SK-N-SH (cell line): ENCODE measurements around the gene PRPF4. TPM values are rescaled to one million over a fixed set of nuclear protein-coding genes. Genes with fewer than 3 reads are reported as not detected.

Source experiments
- CTCF ChIA-PET: fragments of 300-600, 350-600 bp; formaldehyde crosslinking; extraction: SDS; loops from one replicate; lab custom pipeline; 2021; lab: Yijun Ruan, JAX
- POLR2A ChIA-PET: fragments of 350-600 bp; sonication (Branson Sonifier 250); formaldehyde crosslinking; extraction: SDS; loops from one replicate; lab custom pipeline; 2020; ENCODE audit warnings: antibody characterized with exemption, inconsistent platforms; lab: Yijun Ruan, JAX
- DNase-seq: peaks from one replicate; pipeline ENCODE4 v3.0.0; 2012
- H2AFZ ChIP-seq: fragments of 200-600 bp; sonication (generic); 2 replicates; pipeline ENCODE4 v1.8.1; 2016; ENCODE audit warnings: antibody characterized with exemption, mild to moderate bottlenecking, low read depth
- H3F3A ChIP-seq: fragments of 200-600 bp; sonication (generic); replicated peaks from 2 replicates; pipeline ENCODE3; 2016; ENCODE audit warnings: antibody characterized with exemption, mild to moderate bottlenecking; ENCODE audit not compliant: insufficient read depth
- H3K27ac ChIP-seq, 2 experiments: fragments of 200-500 bp in 1 of 2; fragments of 200-600 bp in 1 of 2; sonication (Bioruptor generic) in 1 of 2; sonication (generic), shearing (Covaris generic) in 1 of 2; 2 replicates each; pipeline versions ENCODE4 v1.5.1 to v1.6.1; 2014 to 2016; ENCODE audit warnings: low read depth in 2 of 2, inconsistent platforms in 1 of 2, low read length in 1 of 2, mild to moderate bottlenecking in 1 of 2, mixed read lengths in 1 of 2
- H3K27me3 ChIP-seq: fragments of 200-600 bp; sonication (generic), shearing (Covaris generic); 2 replicates; pipeline ENCODE4 v1.6.1; 2016; ENCODE audit warnings: mixed run types; ENCODE audit not compliant: insufficient read depth
- H3K36me3 ChIP-seq, 2 experiments: fragments of 200-500 bp in 1 of 2; fragments of 200-600 bp in 1 of 2; sonication (Bioruptor generic) in 1 of 2; sonication (generic) in 1 of 2; replicated peaks in 1 of 2; 2 replicates each; pipeline versions ENCODE3 to v1.5.1; 2014 to 2016; ENCODE audit warnings: low read length in 1 of 2, mild to moderate bottlenecking in 1 of 2; ENCODE audit not compliant: insufficient read depth in 2 of 2, control insufficient read depth in 1 of 2
- H3K4me1 ChIP-seq, 2 experiments: fragments of 200-500 bp in 1 of 2; fragments of 200-600 bp in 1 of 2; sonication (Bioruptor generic) in 1 of 2; sonication (generic), shearing (Covaris generic) in 1 of 2; 2 replicates each; pipeline versions ENCODE4 v1.5.1 to v1.6.1; 2014 to 2016; ENCODE audit warnings: low read depth in 1 of 2, low read length in 1 of 2, mixed run types in 1 of 2; ENCODE audit not compliant: insufficient read depth in 2 of 2, control insufficient read depth in 1 of 2
- H3K4me2 ChIP-seq: fragments of 200-600 bp; sonication (generic), shearing (Covaris generic); 2 replicates; pipeline ENCODE4 v1.6.1; 2017; ENCODE audit warnings: mixed run types
- H3K4me3 ChIP-seq, 2 experiments: fragments of 200-500 bp in 1 of 2; fragments of 200-600 bp in 1 of 2; sonication (Bioruptor generic) in 1 of 2; sonication (generic), shearing (Covaris generic) in 1 of 2; 2 replicates each; pipeline versions ENCODE4 v1.5.1 to v1.8.1; 2014 to 2016; ENCODE audit warnings: low read depth in 2 of 2, inconsistent platforms in 1 of 2, low read length in 1 of 2, mild to moderate bottlenecking in 1 of 2, mixed read lengths in 1 of 2, moderate library complexity in 1 of 2
- H3K79me2 ChIP-seq: fragments of 200-600 bp; sonication (generic); 2 replicates; pipeline ENCODE4 v1.8.1; 2017; ENCODE audit warnings: mild to moderate bottlenecking; ENCODE audit not compliant: insufficient read depth
- H3K9ac ChIP-seq: fragments of 200-600 bp; sonication (generic); 2 replicates; pipeline ENCODE4 v1.6.1; 2017; ENCODE audit warnings: mixed run types
- H3K9me2 ChIP-seq: fragments of 200-600 bp; sonication (generic); 2 replicates; pipeline ENCODE4 v1.6.1; 2017; ENCODE audit warnings: mixed run types
- H3K9me3 ChIP-seq: fragments of 200-600 bp; sonication (generic); 2 replicates; pipeline ENCODE4 v1.6.1; 2017; ENCODE audit warnings: mixed run types, mild to moderate bottlenecking, moderate library complexity
- H4K20me1 ChIP-seq: fragments of 200-600 bp; sonication (generic); 2 replicates; pipeline ENCODE4 v1.6.1; 2017; ENCODE audit warnings: mild to moderate bottlenecking, mixed run types; ENCODE audit not compliant: insufficient read depth
- ELF1 ChIP-seq: IDR thresholded peaks from 2 replicates; pipeline ENCODE4 v1.4.0; 2012
- EP300 ChIP-seq, 2 experiments: IDR thresholded peaks; 2 replicates each; pipeline versions ENCODE4 v1.4.0 to v1.6.1; 2012; ENCODE audit warnings: borderline replicate concordance in 1 of 2, low read depth in 1 of 2, low read length in 1 of 2
- RAD21 ChIP-seq: IDR thresholded peaks from 2 replicates; pipeline ENCODE4 v1.6.1; 2012; ENCODE audit warnings: mild to moderate bottlenecking, low read length
- RCOR1 ChIP-seq: fragments of 150-350 bp; IDR thresholded peaks from 2 replicates; pipeline ENCODE4 v1.6.1; 2017; ENCODE audit warnings: antibody characterized with exemption, low read length
- RFX5 ChIP-seq: IDR thresholded peaks from 2 replicates; pipeline ENCODE4 v1.6.1; 2012; ENCODE audit warnings: mild to moderate bottlenecking, improper control_type of control experiment, low read length
- WGBS: methylation state at CpG from one replicate; pipeline ENCODE4 v1.1.6; 2017; ENCODE audit warnings: low lambda C conversion rate; 5-methylcytosine and 5-hydroxymethylcytosine counted together
- polyA plus RNA-seq, 3 experiments: library from polyadenylated mRNA; depleted of rRNA; stranded (reverse); fragments of >200 nt; gene quantifications; 2 replicates each; pipeline ENCODE4 v1.2.3, GENCODE V29; 2012
- TF ChIP-seq, protein P1 (sequence below): IDR thresholded peaks from 2 replicates; pipeline ENCODE4 v1.4.0; 2012; ENCODE audit warnings: low read depth, borderline replicate concordance
- TF ChIP-seq, protein P2 (sequence below): IDR thresholded peaks from 2 replicates; pipeline ENCODE4 v1.4.0; 2012; ENCODE audit warnings: low read depth, borderline replicate concordance
- TF ChIP-seq, protein P3 (sequence below): IDR thresholded peaks from 2 replicates; pipeline ENCODE4 v1.6.1; 2012; ENCODE audit warnings: mild to moderate bottlenecking, low read depth, low read length, moderate library complexity
- TF ChIP-seq, protein P4 (sequence below): fragments of 150-350 bp; IDR thresholded peaks from 2 replicates; pipeline ENCODE4 v1.6.1; 2016; ENCODE audit warnings: mild to moderate bottlenecking, low read depth, low read length

The PRPF4 gene
- polyA plus RNA-seq, 1 of the 3 experiments (the other 2 are of a cell fraction), result 23.2 TPM

DNA sequence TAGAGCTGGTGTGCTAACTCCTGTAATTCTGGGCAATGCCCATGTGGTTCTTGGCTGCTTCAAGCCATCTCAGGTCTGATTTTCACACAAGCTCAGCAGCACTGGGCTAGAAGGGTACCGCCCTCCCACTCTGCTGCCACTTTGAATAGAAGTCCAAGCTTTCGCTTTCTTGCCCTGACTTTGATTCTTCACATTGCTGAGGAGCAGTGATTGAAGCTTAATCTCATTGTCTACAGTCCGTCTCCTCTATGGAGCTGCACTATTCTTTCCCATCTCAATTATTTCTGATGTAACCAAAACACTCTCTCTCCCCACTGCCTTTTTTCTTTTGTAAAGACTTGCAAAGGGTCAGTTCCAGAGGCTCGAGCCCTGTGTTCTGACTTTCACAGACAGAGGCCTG is 40.6 kb downstream of the PRPF4 start:
- Histone ChIP-seq H3K36me3 (peaks cover 0 to 3% of the 10 kb centered on the region in 2 experiments), H4K20me1 (no peaks in the 10 kb centered on the region), H3F3A (no peaks in the 10 kb centered on the region), H3K27ac (no peak overlapping the region), H3K9ac (no peak overlapping the region), H3K4me2 (no peak overlapping the region), H3K9me2 (no peaks in the 10 kb centered on the region), H2AFZ (no peak overlapping the region), H3K4me1 (peaks cover 0 to 7% of the 10 kb centered on the region in 2 experiments; a peak in 1 of 4 replicates), H3K79me2 (no peaks in the 10 kb centered on the region), H3K9me3 (no peaks in the 10 kb centered on the region), H3K4me3 (no peak overlapping the region), H3K27me3 (no peaks in the 10 kb centered on the region; the same call in 1 of the 2 replicates)
- no peak for DNase-seq
- TF ChIP-seq, protein P1, sequence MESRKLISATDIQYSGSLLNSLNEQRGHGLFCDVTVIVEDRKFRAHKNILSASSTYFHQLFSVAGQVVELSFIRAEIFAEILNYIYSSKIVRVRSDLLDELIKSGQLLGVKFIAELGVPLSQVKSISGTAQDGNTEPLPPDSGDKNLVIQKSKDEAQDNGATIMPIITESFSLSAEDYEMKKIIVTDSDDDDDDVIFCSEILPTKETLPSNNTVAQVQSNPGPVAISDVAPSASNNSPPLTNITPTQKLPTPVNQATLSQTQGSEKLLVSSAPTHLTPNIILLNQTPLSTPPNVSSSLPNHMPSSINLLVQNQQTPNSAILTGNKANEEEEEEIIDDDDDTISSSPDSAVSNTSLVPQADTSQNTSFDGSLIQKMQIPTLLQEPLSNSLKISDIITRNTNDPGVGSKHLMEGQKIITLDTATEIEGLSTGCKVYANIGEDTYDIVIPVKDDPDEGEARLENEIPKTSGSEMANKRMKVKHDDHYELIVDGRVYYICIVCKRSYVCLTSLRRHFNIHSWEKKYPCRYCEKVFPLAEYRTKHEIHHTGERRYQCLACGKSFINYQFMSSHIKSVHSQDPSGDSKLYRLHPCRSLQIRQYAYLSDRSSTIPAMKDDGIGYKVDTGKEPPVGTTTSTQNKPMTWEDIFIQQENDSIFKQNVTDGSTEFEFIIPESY, result no peak
- TF ChIP-seq RAD21 (no peak), RFX5 (no peak), RCOR1 (no peak), EP300 (IDR thresholded peaks at IDR 0.05; ENCODE audit: borderline replicate concordance in 1 of 2, low read depth in 1 of 2, low read length in 1 of 2) (no peak), ELF1 (no peak)
- TF ChIP-seq, protein P2, sequence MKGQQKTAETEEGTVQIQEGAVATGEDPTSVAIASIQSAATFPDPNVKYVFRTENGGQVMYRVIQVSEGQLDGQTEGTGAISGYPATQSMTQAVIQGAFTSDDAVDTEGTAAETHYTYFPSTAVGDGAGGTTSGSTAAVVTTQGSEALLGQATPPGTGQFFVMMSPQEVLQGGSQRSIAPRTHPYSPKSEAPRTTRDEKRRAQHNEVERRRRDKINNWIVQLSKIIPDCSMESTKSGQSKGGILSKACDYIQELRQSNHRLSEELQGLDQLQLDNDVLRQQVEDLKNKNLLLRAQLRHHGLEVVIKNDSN, result no peak
- TF ChIP-seq, protein P3, sequence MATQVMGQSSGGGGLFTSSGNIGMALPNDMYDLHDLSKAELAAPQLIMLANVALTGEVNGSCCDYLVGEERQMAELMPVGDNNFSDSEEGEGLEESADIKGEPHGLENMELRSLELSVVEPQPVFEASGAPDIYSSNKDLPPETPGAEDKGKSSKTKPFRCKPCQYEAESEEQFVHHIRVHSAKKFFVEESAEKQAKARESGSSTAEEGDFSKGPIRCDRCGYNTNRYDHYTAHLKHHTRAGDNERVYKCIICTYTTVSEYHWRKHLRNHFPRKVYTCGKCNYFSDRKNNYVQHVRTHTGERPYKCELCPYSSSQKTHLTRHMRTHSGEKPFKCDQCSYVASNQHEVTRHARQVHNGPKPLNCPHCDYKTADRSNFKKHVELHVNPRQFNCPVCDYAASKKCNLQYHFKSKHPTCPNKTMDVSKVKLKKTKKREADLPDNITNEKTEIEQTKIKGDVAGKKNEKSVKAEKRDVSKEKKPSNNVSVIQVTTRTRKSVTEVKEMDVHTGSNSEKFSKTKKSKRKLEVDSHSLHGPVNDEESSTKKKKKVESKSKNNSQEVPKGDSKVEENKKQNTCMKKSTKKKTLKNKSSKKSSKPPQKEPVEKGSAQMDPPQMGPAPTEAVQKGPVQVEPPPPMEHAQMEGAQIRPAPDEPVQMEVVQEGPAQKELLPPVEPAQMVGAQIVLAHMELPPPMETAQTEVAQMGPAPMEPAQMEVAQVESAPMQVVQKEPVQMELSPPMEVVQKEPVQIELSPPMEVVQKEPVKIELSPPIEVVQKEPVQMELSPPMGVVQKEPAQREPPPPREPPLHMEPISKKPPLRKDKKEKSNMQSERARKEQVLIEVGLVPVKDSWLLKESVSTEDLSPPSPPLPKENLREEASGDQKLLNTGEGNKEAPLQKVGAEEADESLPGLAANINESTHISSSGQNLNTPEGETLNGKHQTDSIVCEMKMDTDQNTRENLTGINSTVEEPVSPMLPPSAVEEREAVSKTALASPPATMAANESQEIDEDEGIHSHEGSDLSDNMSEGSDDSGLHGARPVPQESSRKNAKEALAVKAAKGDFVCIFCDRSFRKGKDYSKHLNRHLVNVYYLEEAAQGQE, result no peak
- TF ChIP-seq, protein P4, sequence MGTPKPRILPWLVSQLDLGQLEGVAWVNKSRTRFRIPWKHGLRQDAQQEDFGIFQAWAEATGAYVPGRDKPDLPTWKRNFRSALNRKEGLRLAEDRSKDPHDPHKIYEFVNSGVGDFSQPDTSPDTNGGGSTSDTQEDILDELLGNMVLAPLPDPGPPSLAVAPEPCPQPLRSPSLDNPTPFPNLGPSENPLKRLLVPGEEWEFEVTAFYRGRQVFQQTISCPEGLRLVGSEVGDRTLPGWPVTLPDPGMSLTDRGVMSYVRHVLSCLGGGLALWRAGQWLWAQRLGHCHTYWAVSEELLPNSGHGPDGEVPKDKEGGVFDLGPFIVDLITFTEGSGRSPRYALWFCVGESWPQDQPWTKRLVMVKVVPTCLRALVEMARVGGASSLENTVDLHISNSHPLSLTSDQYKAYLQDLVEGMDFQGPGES, result no peak
- CTCF ChIA-PET, result interaction anchor here (1.1 to 1.4 kb wide), 2 partner anchors 85 to 339 kb away, joined by 3 to 4 read pairs; partner anchors contain the start of gene ALAD
- WGBS, result 90% methylated on average over 4 of the region's 4 CpGs
- POLR2A ChIA-PET, result interaction anchor here (0.7 kb wide), 1 partner anchor 40 kb away, joined by 3 read pairs; no protein-coding TSS in a partner anchor
